Nephron (organoid): ENCODE measurements around the gene DUSP6.

Experiments used
- H3K27ac Mint-ChIP-seq, 3 experiments: 2 replicates each; pipeline ENCODE4 v1.8.0; 2020; ENCODE audit warnings: mixed read lengths in 3 of 3, mild to moderate bottlenecking in 2 of 3, moderate library complexity in 1 of 3
- H3K27me3 Mint-ChIP-seq: 2 replicates; pipeline ENCODE4 v1.8.0; 2021; ENCODE audit warnings: low read depth, mild to moderate bottlenecking, moderate library complexity, mixed read lengths
- H3K36me3 Mint-ChIP-seq: 2 replicates; pipeline ENCODE4 v1.8.0; 2020; ENCODE audit warnings: low read depth, mixed read lengths
- H3K4me1 Mint-ChIP-seq: 2 replicates; pipeline ENCODE4 v1.8.0; 2020; ENCODE audit warnings: mixed read lengths
- H3K4me3 Mint-ChIP-seq, 3 experiments: 2 replicates each; pipeline ENCODE4 v1.8.0; 2020; ENCODE audit warnings: mild to moderate bottlenecking in 3 of 3, mixed read lengths in 3 of 3, moderate library complexity in 2 of 3
- H3K9me3 Mint-ChIP-seq: 2 replicates; pipeline ENCODE4 v1.8.0; 2020; ENCODE audit warnings: mixed read lengths
- CTCF ChIP-seq, 3 experiments: fragments of 200-600 bp; sonication (generic); IDR thresholded peaks; one replicate each; pipeline ENCODE4 v1.5.0; 2021; ENCODE audit warnings: antibody characterized with exemption in 3 of 3; ENCODE audit not compliant: unreplicated experiment in 3 of 3

DUSP6 gene

GRCh38 chr12:89309440-89309802 is 42.9 kb downstream of the DUSP6 start:
- TF ChIP-seq CTCF (IDR thresholded peaks at IDR 0.05; ENCODE audit: unreplicated experiment in 3 of 3): no peak
- no peaks in the 10 kb centered on the region for H3K27me3 Mint-ChIP-seq

GRCh38 chr12:89307474-89308253 is 44.6 kb downstream of the DUSP6 start:
- H3K36me3 Mint-ChIP-seq: no peaks in the 10 kb centered on the region
- no peaks in the 10 kb centered on the region for H3K27me3 Mint-ChIP-seq
- TF ChIP-seq CTCF (IDR thresholded peaks at IDR 0.05; ENCODE audit: unreplicated experiment in 3 of 3): no peak
- no peaks in the 10 kb centered on the region for H3K4me1 Mint-ChIP-seq
- H3K4me3 Mint-ChIP-seq: no peak overlapping the region
- H3K9me3 Mint-ChIP-seq: no peaks in the 10 kb centered on the region
- H3K27ac Mint-ChIP-seq: no peak overlapping the region

More at GRCh38 chr12:89309440-89309802, 42.9 kb downstream of the DUSP6 start:
- H3K36me3 Mint-ChIP-seq: no peaks in the 10 kb centered on the region
- no peaks in the 10 kb centered on the region for H3K9me3 Mint-ChIP-seq
- H3K4me3 Mint-ChIP-seq: no peak overlapping the region
- H3K27ac Mint-ChIP-seq: no peak overlapping the region
- no peaks in the 10 kb centered on the region for H3K4me1 Mint-ChIP-seq

GRCh38 chr12:89306827-89307473 is 45.4 kb downstream of the DUSP6 start:
- Mint-ChIP-seq H3K27me3 (no peaks in the 10 kb centered on the region), H3K36me3 (no peaks in the 10 kb centered on the region), H3K4me3 (no peak overlapping the region), H3K27ac (no peak overlapping the region), H3K4me1 (no peaks in the 10 kb centered on the region), H3K9me3 (no peaks in the 10 kb centered on the region)
- TF ChIP-seq CTCF (IDR thresholded peaks at IDR 0.05; ENCODE audit: unreplicated experiment in 3 of 3): no peak

- TF ChIP-seq CTCF (IDR thresholded peaks at IDR 0.05; ENCODE audit: unreplicated experiment in 3 of 3): no peak
- Mint-ChIP-seq H3K27ac (no peak overlapping the region), H3K4me1 (no peaks in the 10 kb centered on the region), H3K4me3 (no peak overlapping the region), H3K27me3 (no peaks in the 10 kb centered on the region), H3K36me3 (no peaks in the 10 kb centered on the region), H3K9me3 (no peaks in the 10 kb centered on the region)
Measured at GRCh38 chr12:89305373-89305772, 46.9 kb downstream of the DUSP6 start.

- no peaks in the 10 kb centered on the region for H3K9me3 Mint-ChIP-seq
- H3K4me3 Mint-ChIP-seq: no peak overlapping the region
- TF ChIP-seq CTCF (IDR thresholded peaks at IDR 0.05; ENCODE audit: unreplicated experiment in 3 of 3): no peak
- no peaks in the 10 kb centered on the region for H3K27me3 Mint-ChIP-seq
- no peaks in the 10 kb centered on the region for H3K4me1 Mint-ChIP-seq
- no peak overlapping the region for H3K27ac Mint-ChIP-seq
- H3K36me3 Mint-ChIP-seq: no peaks in the 10 kb centered on the region
Measured at GRCh38 chr12:89299931-89300330, 52.4 kb downstream of the DUSP6 start.

- Mint-ChIP-seq H3K9me3 (no peaks in the 10 kb centered on the region), H3K4me3 (no peak overlapping the region), H3K27me3 (no peaks in the 10 kb centered on the region), H3K27ac (no peak overlapping the region), H3K36me3 (no peaks in the 10 kb centered on the region), H3K4me1 (no peaks in the 10 kb centered on the region)
- TF ChIP-seq CTCF (IDR thresholded peaks at IDR 0.05; ENCODE audit: unreplicated experiment in 3 of 3): no peak
Measured at GRCh38 chr12:89299417-89299816, 52.9 kb downstream of the DUSP6 start.
